GM12874 (cell line): ENCODE measurements around the gene PAX2.

Source experiments
- TF ChIP-seq, protein P1 (sequence below): IDR thresholded peaks from 2 replicates; pipeline ENCODE4 v1.5.1; 2011; ENCODE audit warnings: low read depth, mild to moderate bottlenecking, control low read depth, low read length, moderate library complexity; ENCODE audit not compliant: insufficient read depth

The PAX2 gene

DNA sequence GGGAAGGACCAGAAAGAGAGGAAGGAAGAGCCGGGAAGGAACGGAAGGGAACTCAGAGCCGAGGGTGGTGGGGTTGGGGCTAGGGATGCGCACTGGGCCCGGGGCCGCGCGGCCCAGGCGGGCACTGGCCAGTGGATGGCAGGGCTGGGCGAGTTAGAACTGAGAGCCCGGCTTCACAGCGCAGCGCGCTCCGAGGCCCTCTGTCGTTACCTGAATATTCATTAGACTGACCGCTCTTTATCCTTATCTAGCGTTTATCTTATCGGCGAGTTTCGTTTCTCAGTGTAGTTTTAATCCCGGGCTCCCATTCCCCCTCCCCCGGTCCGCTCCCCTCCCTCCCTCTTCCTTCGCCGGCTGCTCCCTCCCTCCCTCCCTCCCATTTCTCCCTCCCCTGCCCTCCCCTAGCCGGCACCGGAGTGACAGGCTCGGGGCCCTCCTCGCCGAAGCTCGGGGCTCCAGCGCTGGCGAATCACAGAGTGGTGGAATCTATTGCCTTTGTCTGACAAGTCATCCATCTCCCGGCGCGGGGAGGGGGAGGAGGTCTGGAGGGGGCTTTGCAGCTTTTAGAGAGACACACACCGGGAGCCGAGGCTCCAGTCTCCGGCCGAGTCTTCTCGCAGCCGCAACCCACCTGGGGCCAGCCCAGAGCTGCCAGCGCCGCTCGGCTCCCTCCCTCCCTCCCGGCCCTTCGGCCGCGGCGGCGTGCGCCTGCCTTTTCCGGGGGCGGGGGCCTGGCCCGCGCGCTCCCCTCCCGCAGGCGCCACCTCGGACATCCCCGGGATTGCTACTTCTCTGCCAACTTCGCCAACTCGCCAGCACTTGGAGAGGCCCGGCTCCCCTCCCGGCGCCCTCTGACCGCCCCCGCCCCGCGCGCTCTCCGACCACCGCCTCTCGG lies at the start of gene PAX2:
TSS of gene PAX2 (plus strand) at position 596 of the 895 bp plus-strand sequence. CDS start 679 bp downstream, outside the sequence.
- TF ChIP-seq, protein P1, sequence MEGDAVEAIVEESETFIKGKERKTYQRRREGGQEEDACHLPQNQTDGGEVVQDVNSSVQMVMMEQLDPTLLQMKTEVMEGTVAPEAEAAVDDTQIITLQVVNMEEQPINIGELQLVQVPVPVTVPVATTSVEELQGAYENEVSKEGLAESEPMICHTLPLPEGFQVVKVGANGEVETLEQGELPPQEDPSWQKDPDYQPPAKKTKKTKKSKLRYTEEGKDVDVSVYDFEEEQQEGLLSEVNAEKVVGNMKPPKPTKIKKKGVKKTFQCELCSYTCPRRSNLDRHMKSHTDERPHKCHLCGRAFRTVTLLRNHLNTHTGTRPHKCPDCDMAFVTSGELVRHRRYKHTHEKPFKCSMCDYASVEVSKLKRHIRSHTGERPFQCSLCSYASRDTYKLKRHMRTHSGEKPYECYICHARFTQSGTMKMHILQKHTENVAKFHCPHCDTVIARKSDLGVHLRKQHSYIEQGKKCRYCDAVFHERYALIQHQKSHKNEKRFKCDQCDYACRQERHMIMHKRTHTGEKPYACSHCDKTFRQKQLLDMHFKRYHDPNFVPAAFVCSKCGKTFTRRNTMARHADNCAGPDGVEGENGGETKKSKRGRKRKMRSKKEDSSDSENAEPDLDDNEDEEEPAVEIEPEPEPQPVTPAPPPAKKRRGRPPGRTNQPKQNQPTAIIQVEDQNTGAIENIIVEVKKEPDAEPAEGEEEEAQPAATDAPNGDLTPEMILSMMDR: no peak

DNA sequence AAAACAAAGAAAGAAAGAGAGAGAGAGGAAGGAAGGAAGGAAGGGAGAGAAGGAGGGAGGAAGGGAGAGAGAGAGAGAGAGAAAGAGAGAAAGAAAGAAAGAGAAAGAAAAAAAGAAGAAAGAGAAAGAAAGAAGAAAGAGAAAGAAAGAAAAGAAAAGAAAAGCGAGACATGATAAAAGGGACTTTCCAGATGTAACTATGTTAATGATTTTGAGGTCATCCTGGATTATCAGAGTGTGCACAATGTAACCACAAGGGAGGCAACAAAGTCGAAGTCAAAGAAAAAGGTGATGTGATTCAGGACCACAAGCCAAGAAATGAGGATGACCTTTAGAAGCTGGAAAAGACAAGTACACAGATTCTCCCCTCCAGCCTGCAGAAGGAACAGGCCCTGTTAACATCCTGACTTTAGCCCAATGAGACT lies 48.9 kb upstream of the PAX2 start:
- TF ChIP-seq, protein P1: no peak

DNA sequence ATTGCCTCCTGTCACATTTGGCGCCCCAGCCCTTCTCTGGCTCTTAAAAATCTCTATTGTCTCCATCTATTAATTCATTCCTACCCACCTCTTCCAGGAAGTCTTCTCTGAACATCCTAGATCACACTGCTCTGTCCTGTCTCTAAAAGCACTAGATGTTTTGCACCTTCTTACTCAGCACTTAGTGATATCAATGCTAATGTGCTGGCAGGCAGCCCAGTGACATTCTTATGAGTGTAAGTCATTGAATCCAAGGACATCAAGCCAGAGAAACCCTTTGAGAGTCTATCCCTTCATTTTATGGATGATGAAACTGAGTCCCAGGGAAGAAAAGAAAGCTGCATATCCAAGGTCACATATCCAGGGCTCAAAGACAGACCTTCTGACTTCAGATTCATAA lies 48.3 kb upstream of the PAX2 start:
- TF ChIP-seq, protein P1: no peak

DNA sequence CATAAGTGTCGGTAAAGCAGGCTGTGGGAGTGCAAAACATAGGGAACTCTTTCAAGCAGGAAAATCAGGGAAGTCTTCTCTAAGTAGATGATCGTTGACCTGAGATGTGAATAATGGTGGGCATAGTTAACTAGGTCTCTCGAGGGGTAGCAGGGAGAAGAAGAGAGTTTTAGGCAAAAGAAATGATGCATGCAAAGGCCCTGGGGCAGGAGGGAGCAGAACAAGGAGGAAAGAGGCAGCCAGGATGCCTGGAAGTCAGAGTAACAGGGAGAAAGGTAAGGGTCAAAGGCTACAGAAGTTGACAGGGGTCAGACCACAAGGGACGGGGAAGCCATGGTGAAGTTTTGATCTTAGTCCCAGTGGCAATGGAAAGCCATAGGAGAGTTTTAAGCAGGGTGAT lies 47.8 kb upstream of the PAX2 start:
- TF ChIP-seq, protein P1: no peak

DNA sequence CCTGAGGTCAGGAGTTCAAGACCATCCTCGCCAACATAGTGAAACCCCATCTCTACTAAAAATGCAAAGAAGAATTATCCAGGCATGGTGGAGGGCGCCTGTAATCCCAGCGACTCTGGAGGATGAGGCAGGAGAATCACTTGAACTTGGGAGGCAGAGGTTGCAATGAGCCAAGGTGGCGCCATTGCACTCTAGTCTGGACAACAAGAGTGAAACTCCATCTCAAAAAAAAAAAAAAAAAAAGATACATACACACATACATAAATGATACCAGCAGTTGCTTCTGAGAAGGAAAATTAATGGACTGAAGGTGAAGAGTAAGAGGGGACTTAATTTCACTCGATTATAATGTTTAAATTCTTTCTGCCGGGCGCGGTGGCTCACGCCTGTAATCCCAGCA lies 40.2 kb upstream of the PAX2 start:
- TF ChIP-seq, protein P1: no peak

DNA sequence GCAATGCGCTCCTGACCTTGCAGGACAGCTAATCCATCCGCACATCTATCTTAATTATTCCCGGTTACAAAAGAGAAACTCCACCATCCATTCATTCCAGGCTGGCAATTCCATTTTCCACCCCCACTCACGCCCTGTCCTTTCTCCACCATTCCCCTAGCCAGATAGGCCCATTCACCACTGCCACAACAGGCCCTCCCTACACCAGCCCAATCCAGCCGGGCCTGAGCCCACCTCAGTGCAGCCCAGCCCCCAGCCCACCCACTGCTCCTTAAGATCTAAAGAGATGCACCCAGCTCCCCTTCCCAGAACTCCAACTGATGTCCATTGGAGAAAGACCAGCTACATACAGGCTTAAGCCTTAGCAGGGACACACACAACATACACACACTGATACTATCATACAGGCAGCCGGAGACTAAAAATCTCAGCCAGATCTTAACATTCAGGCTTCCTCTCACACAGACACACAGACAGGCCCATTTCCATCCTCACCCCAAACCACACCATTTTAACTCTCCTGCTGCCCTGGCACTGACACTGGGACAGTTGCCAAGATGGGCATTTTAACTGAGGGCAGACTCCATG lies 38.0 kb upstream of the PAX2 start:
- TF ChIP-seq, protein P1: no peak
